ENCODE data around the gene IRS1.

Gene IRS1

DNA sequence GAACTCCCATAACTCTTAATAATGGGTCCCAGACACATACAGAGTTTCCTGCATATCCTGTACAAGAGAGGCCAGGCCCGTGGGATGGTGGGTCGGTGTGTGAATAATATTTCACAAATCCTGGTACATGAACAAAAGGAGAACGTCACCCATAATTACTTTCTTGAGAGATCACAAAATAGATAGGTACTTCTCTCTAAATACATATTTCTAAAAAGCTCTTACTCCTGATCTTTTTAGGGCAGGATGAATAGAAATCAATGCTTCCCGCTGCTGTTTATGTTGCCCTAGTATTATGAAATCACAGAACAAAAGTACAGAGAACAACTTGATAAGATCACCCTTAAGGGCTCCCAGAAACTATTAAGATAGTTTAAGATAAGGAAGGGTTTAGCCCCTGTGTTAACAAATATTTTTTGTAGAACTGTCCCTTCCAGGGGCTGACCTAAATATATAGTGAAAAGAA is 5.4 kb downstream of the IRS1 start:
- Histone ChIP-seq H3K4me2 (peak overlapping the region; percentile 97; the same call in 1 of the 2 replicates), H3K79me2 (ENCODE audit: insufficient read depth, low read depth) (peaks cover 61% of the 10 kb centered on the region), H3K27me3 (ENCODE audit: insufficient read depth, low read depth) (no peaks in the 10 kb centered on the region), H3K36me3 (ENCODE audit: insufficient read depth) (no peaks in the 10 kb centered on the region), H3K4me1 (ENCODE audit: low read depth, poor library complexity, severe bottlenecking) (peaks cover 55% of the 10 kb centered on the region), H3K4me3 (IDR thresholded peaks at IDR 0.05; ENCODE audit: insufficient read depth, low read depth, low read length) (no peak overlapping the region), H3K27ac (no peak overlapping the region), H4K20me1 (ENCODE audit: insufficient read depth) (no peaks in the 10 kb centered on the region), H3K9ac (no peak overlapping the region), H2AFZ (ENCODE audit: low read depth) (no peak overlapping the region)
- TF ChIP-seq, protein P1, sequence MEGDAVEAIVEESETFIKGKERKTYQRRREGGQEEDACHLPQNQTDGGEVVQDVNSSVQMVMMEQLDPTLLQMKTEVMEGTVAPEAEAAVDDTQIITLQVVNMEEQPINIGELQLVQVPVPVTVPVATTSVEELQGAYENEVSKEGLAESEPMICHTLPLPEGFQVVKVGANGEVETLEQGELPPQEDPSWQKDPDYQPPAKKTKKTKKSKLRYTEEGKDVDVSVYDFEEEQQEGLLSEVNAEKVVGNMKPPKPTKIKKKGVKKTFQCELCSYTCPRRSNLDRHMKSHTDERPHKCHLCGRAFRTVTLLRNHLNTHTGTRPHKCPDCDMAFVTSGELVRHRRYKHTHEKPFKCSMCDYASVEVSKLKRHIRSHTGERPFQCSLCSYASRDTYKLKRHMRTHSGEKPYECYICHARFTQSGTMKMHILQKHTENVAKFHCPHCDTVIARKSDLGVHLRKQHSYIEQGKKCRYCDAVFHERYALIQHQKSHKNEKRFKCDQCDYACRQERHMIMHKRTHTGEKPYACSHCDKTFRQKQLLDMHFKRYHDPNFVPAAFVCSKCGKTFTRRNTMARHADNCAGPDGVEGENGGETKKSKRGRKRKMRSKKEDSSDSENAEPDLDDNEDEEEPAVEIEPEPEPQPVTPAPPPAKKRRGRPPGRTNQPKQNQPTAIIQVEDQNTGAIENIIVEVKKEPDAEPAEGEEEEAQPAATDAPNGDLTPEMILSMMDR (conservative IDR thresholded peaks at IDR 0.05; ENCODE audit: low read depth, low read length) = no peak

DNA sequence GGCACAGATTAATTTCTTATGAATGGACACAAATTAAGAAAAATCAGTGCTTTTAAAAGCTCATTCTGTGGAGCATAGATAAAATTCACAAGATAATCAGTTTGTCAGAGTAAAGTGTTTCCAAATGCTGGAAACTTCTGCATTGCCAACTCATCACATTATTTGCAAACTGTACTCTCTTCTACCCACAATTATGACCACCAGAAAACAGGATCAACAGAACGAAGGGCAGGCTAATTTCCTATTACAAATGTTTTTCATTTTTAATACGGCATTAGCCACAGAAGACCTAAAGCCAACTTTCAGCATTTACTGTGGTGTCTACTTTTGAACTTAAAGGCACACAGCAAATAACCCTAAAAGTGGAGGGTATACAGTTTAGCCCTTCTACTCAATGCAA is 6.0 kb downstream of the IRS1 start:
- Histone ChIP-seq H3K4me1 (ENCODE audit: low read depth, poor library complexity, severe bottlenecking) (peaks cover 57% of the 10 kb centered on the region), H2AFZ (ENCODE audit: low read depth) (no peak overlapping the region), H3K79me2 (ENCODE audit: insufficient read depth, low read depth) (peaks cover 61% of the 10 kb centered on the region), H3K36me3 (ENCODE audit: insufficient read depth) (no peaks in the 10 kb centered on the region), H3K27me3 (ENCODE audit: insufficient read depth, low read depth) (no peaks in the 10 kb centered on the region), H3K4me3 (IDR thresholded peaks at IDR 0.05; ENCODE audit: insufficient read depth, low read depth, low read length) (no peak overlapping the region), H3K9ac (no peak overlapping the region; the same call in 1 of the 2 replicates), H3K4me2 (peak overlapping the region; percentile 97), H4K20me1 (ENCODE audit: insufficient read depth) (no peaks in the 10 kb centered on the region), H3K27ac (peak overlapping the region; percentile 78)
- TF ChIP-seq, protein P1 (conservative IDR thresholded peaks at IDR 0.05; ENCODE audit: low read depth, low read length) = no peak

DNA sequence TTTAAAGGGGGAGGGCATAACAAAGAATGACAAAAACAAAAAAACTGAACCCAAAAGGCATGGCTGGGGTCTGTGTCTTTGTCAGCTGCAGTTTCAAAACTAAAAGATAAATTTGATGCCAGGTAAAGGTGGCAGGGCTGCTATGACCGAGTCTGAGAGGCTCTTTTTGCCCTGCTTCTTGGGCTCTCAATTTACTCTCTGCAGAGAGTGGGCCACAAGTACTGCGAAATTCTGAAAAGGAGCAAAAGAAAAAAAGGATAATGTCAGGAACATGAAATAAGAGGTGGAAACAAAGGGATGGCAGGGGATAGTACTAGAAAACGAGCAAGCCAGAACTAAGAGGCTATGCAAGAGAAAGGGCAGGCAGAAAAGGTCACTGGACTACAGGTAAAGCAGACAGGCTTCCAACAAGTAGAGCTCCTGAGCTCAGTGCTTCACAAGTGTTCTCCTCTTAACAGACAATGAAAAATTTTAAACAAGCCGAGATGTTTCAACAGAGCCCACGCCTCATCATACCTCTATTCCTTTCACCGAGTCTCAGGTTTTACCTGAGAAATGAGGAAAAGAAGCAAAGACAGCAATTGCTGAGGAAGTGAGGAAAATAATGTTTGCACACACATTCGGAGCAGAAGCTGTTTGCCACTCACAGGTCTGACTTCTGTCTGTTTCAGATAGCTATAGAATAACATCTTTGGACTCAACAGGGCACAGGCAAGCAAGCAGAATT is 7.3 kb downstream of the IRS1 start:
- H2AFZ ChIP-seq (ENCODE audit: low read depth) = peak overlapping the region; percentile 70; the same call in 1 of the 2 replicates
- H3K9ac ChIP-seq = peak overlapping the region; percentile 90
- peaks cover 48% of the 10 kb centered on the region; the same call in 1 of the 2 replicates for H3K79me2 ChIP-seq (ENCODE audit: insufficient read depth, low read depth)

DNA sequence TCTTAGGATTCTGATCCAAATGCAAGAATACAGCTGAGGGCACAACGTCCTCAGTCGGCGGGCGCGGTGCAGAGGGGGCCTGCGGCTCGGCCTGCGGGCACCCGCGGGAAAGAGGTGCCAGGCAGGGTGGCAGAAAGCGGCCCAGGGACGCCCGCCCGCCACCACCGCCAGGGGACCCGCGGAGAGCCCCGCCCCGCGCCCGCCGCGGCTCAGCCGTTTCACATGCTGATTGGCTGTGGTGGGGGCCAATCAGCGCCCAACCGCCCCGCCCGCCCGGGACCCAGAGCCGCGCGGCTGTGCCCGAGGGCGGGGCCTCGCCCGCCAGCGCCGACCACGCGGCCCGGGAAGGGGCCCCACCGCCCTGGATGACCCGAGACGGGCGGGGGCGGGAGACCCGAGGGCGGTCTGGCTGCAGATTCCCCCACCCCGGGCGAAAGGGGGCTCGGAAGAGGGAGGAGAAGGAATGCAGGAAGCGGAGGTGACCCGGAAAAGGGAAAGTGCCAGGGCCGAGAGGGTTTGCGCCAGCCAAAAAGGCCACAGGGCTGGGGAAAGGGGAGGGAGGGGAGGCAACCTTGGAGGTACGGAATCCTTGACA is 8.0 kb downstream of the IRS1 start:
- TF ChIP-seq, protein P1 (conservative IDR thresholded peaks at IDR 0.05; ENCODE audit: low read depth, low read length) = no peak
- no peaks in the 10 kb centered on the region for H3K36me3 ChIP-seq (ENCODE audit: insufficient read depth)
- H4K20me1 ChIP-seq (ENCODE audit: insufficient read depth) = no peaks in the 10 kb centered on the region
- peak overlapping the region; percentile 53 for H3K4me3 ChIP-seq (IDR thresholded peaks at IDR 0.05; ENCODE audit: insufficient read depth, low read depth, low read length)
- H2AFZ ChIP-seq (ENCODE audit: low read depth) = peak overlapping the region; percentile 70
- H3K4me1 ChIP-seq (ENCODE audit: low read depth, poor library complexity, severe bottlenecking) = peaks cover 57% of the 10 kb centered on the region
- peak overlapping the region; percentile 78 for H3K27ac ChIP-seq
- H3K27me3 ChIP-seq (ENCODE audit: insufficient read depth, low read depth) = no peaks in the 10 kb centered on the region
- H3K4me2 ChIP-seq = peak overlapping the region; percentile 97
- H3K79me2 ChIP-seq (ENCODE audit: insufficient read depth, low read depth) = peaks cover 40% of the 10 kb centered on the region; the same call in 1 of the 2 replicates
- peak overlapping the region; percentile 90 for H3K9ac ChIP-seq

More for the DNA sequence above, 7.3 kb downstream of the IRS1 start:
- Histone ChIP-seq H3K27me3 (ENCODE audit: insufficient read depth, low read depth) (no peaks in the 10 kb centered on the region), H3K4me1 (ENCODE audit: low read depth, poor library complexity, severe bottlenecking) (peaks cover 57% of the 10 kb centered on the region), H3K36me3 (ENCODE audit: insufficient read depth) (no peaks in the 10 kb centered on the region), H3K4me2 (peak overlapping the region; percentile 97), H4K20me1 (ENCODE audit: insufficient read depth) (no peaks in the 10 kb centered on the region), H3K4me3 (IDR thresholded peaks at IDR 0.05; ENCODE audit: insufficient read depth, low read depth, low read length) (peak overlapping the region; percentile 53), H3K27ac (peak overlapping the region; percentile 78)
- TF ChIP-seq, protein P1 (conservative IDR thresholded peaks at IDR 0.05; ENCODE audit: low read depth, low read length) = no peak

Data from KMS-11 (cell line).